Amniotic stem cell (primary cell): Measurements from ENCODE around the gene NFIB.

Experiments used
- DNase-seq: peaks from one replicate; lab custom pipeline; 2025; lab: John Stamatoyannopoulos, UW

Gene NFIB

GRCh38 chr9:14242150-14242805, 71.7 kb downstream of the NFIB start:
- DNase-seq = no peak

DNA sequence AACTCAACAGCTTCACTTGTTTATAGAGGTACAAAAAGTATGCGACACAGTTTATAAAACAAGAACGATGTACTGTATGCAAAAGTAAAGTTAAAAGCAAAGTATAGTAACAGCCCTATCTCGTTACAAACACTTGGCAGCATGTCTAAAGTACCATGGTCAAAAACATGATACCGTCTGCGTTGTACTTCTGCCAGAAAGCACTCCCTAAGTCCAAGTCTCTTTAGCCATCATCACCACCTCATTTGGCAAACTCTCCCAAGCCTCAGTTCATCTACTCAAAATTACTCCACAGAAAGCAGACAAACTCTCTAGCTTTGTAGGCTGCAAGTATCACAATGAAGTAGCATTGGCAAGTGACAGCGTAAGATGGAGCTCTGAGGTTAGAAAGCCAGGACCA, 73.4 kb downstream of the NFIB start:
- no peak for DNase-seq

GRCh38 chr9:14238518-14238917, 75.4 kb downstream of the NFIB start:
- DNase-seq = no peak

- DNase-seq = no peak
Observed at GRCh38 chr9:14238079-14238478, 75.9 kb downstream of the NFIB start.

DNA sequence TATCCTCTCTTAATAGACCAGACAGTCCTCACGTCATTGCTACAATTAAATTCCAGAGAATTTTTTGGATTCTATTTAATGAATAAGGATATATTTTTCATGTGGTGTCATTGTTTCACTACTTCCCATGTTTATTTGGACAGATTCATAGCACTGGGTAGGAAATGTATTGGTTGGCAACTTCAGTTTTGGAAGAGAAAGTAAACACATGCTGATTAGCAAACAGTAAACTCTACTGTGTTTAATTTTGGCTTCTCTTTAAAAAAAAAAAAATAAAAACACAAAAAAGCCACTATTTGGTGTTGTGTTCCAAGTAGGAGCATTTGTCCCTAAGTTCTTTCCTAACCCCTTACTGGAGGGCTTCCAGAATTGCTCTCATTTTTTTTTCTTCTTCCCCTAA, 77.3 kb downstream of the NFIB start:
- DNase-seq = no peak

DNA sequence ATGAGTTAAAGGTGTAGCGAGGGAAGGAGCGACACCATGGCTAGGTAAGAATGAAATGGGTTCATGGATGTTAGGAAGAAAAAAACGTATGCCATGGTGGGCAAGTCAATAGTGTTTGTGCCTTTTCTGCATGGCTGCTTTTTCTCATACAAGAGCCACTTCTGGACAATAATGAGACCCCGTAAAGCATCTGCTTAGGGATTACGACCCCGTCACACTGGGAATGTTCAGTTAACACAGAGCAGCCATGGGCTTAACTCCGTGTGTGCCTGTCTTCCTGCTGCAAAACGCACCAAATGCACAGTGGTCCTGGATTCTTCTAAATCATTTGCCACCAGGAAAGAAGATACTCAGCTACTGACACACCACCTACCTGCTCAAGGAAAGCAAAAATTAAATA, 81.8 kb downstream of the NFIB start:
- no peak for DNase-seq

DNA sequence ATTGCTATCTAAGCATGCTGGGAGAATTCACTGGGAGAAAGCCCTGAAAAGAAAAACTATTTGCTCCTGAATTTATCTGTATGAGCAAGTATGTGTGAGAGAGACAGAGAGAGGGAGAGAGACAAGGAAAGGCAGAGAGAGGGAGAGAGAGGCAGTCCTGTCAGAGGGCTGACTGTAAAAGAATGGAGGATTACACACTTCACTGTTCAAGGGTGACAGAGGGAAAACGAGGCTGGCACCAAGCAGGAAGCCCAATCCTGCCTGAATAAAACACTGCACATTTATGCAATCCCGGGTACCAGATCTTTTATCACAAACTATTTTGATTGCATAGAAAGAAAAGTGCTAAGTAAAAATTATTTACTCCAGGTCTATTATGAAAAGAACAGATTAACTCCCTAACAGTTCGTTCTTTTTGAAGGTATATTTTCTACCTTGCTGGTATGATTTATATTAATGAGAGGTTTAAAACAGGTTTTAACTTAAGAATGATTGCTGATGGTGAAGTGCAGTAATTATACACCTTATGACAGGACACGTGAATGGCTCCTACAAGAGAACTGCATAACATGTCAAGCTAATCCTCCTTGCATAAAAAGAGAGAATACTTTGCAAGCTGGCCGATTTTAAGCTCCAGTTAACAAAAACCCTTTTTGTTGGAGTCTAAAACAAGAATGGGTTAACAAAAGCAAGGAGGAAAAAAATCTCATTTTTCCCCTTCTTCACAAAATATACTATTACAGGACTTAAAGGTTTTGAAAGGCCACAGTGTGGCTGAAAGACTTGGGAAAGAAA, 82.5 kb downstream of the NFIB start:
- no peak for DNase-seq

- no peak for DNase-seq
Observed at GRCh38 chr9:14228602-14229001, 85.3 kb downstream of the NFIB start.

GRCh38 chr9:14226855-14227532, 86.9 kb downstream of the NFIB start:
- no peak for DNase-seq

- no peak for DNase-seq
Observed at GRCh38 chr9:14223081-14223480, 90.9 kb downstream of the NFIB start.

- DNase-seq = no peak
Observed at GRCh38 chr9:14222149-14222835, 91.6 kb downstream of the NFIB start.

DNA sequence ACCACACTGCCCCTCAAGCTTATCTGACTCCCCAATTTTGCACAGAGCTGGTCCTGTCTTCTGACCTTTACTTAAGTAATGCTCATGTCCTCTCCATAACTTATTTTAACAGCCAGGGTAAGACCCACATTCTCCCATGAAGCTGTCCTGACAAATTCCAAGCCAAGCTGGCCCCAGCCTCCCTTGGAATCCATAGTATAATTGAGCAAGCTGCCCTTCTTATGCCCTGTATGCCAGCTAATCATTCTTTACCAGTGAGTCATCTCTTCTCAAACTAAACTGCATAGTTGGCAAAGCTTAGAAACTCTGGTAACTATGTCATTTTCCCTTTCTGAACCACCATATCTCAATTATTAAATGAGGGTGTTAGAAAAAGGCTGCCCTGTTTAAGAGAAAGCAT, 92.4 kb downstream of the NFIB start:
- DNase-seq = peak; percentile 31

GRCh38 chr9:14221119-14221518, 92.8 kb downstream of the NFIB start:
- DNase-seq = no peak

DNA sequence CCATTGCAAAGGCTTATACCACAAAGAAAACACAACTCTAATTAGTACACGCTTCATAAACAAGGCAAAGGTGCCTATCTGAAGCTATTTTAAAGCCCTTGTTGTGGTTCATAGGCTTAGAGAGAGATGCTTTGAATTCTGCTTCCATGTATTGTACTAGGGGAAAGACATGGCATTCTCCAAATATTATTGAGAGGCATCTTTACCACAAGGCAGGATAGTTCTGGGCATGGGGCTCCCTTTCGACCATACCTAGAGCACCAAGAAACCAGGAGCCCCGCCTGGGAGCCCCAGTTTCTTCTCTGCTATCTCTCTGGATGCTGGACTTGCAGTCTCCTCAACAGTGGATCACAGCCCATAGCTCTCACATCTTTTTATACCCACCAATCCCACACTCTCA, 93.7 kb downstream of the NFIB start:
- DNase-seq = no peak

DNA sequence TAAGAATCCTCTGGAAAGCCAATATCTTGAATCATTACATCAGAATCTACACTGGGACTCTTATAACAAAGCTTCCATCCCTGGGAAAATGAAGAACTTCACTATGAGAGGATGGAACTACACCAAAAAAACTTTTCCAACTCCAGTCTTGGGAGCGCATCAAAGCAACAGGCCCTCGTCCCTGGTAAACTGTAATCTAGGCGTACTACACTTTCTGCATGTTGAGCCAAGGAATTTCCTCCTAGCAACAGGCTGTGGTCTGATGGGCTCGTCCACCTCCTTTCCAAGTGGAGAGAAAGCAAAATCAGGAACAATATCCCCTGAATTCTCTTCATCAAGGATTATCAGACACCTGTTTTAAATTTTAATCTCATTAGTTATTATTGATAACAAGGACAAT, 94.1 kb downstream of the NFIB start:
- DNase-seq = no peak

GRCh38 chr9:14218253-14218652, 95.7 kb downstream of the NFIB start:
- DNase-seq = no peak

GRCh38 chr9:14216612-14217194, 97.2 kb downstream of the NFIB start:
- DNase-seq = no peak

DNA sequence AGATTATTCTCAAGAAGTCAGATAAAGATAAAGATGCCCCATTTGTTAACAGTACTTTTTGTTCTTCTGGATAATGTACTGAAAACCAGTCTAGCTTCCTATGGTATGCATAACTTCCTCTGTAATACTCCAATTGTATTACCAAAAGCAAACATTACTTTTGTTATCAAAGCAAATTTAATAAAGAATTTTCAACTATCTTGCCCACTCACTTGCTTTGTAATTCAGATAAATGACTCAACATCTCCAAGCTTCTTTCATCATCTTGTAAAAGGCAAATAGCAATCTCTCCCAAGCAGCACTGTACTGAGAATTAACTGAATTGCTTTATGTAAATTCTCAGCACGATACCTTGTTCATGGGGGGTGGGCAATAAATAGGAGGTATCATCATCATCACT, 98.3 kb downstream of the NFIB start:
- DNase-seq = no peak

GRCh38 chr9:14214693-14215092, 99.2 kb downstream of the NFIB start:
- DNase-seq = no peak

DNA sequence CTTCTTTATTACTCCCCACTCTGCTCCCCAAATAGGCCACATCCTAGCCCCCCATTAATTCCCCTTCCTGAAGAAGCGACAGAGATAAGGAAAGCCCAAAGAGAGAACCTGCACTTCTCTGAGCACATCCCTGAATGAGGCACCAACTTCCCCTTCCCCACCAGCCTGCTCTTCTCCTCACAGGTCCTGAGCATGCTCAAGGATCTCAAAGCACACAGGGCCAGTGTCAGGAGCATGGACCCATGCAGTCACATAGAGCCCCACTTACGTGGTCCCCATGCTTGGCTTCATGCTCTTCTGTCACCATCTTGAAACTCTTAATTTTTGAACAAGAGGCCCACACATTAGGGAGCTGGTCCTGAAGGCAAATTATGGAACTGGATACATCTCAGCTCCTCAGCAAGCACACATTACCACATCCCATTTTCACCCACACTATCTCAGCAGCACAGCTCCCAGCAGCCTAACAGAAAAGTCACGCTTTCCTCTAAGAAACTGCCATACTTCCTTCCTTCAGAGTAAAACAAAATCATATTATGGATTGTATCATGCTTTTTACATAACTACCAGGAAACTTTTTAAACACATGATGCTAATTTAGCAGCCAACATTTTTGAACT, 99.8 kb downstream of the NFIB start:
- no peak for DNase-seq

GRCh38 chr9:14213504-14213903, 100.4 kb downstream of the NFIB start:
- DNase-seq = no peak
